Measurements from ENCODE around the gene GALNTL6. TPM values are rescaled to one million over a fixed set of nuclear protein-coding genes. Genes with fewer than 3 reads are reported as not detected.

GALNTL6 gene
- total RNA-seq, 1 experiment from 2014 or later, result not detected

- DNase-seq (ENCODE audit: low spot score), result no peak
Observed at GRCh38 chr4:172546782-172547181, 733.6 kb downstream of the GALNTL6 start.

GRCh38 chr4:172547724-172548123 is 734.5 kb downstream of the GALNTL6 start:
- DNase-seq (ENCODE audit: low spot score), result no peak

GRCh38 chr4:172553216-172553615 is 740.0 kb downstream of the GALNTL6 start:
- no peak for DNase-seq (ENCODE audit: low spot score)

- no peak for DNase-seq (ENCODE audit: low spot score)
Observed at GRCh38 chr4:172554588-172554987, 741.4 kb downstream of the GALNTL6 start.

GRCh38 chr4:172555725-172556124 is 742.5 kb downstream of the GALNTL6 start:
- no peak for DNase-seq (ENCODE audit: low spot score)

- no peak for DNase-seq (ENCODE audit: low spot score)
Observed at GRCh38 chr4:172573899-172574298, 760.7 kb downstream of the GALNTL6 start.

- DNase-seq (ENCODE audit: low spot score), result no peak
Observed at GRCh38 chr4:172578712-172579111, 765.5 kb downstream of the GALNTL6 start.

- DNase-seq (ENCODE audit: low spot score), result no peak
Observed at GRCh38 chr4:172584816-172585215, 771.6 kb downstream of the GALNTL6 start.

- no peak for DNase-seq (ENCODE audit: low spot score)
Observed at GRCh38 chr4:172596206-172596605, 783.0 kb downstream of the GALNTL6 start.

- no peak for DNase-seq (ENCODE audit: low spot score)
Observed at GRCh38 chr4:172599554-172599953, 786.4 kb downstream of the GALNTL6 start.

GRCh38 chr4:172601195-172601594 is 788.0 kb downstream of the GALNTL6 start:
- no peak for DNase-seq (ENCODE audit: low spot score)

- DNase-seq (ENCODE audit: low spot score), result no peak
Observed at GRCh38 chr4:172619218-172619617, 806.0 kb downstream of the GALNTL6 start.

- DNase-seq (ENCODE audit: low spot score), result no peak
Observed at GRCh38 chr4:172619798-172620197, 806.6 kb downstream of the GALNTL6 start.

- peak; percentile 8 for DNase-seq (ENCODE audit: low spot score)
Observed at GRCh38 chr4:172628263-172628662, 815.1 kb downstream of the GALNTL6 start.

GRCh38 chr4:172630280-172630679 is 817.1 kb downstream of the GALNTL6 start:
- DNase-seq (ENCODE audit: low spot score), result no peak

GRCh38 chr4:172631832-172632231 is 818.6 kb downstream of the GALNTL6 start:
- no peak for DNase-seq (ENCODE audit: low spot score)

GRCh38 chr4:172648471-172648870 is 835.3 kb downstream of the GALNTL6 start:
- no peak for DNase-seq (ENCODE audit: low spot score)

- DNase-seq (ENCODE audit: low spot score), result no peak
Observed at GRCh38 chr4:172649143-172649542, 835.9 kb downstream of the GALNTL6 start.

- no peak for DNase-seq (ENCODE audit: low spot score)
Observed at GRCh38 chr4:172650758-172651530, 837.7 kb downstream of the GALNTL6 start.

- no peak for DNase-seq (ENCODE audit: low spot score)
Observed at GRCh38 chr4:172651961-172652360, 838.8 kb downstream of the GALNTL6 start.

- DNase-seq (ENCODE audit: low spot score), result no peak
Observed at GRCh38 chr4:172652369-172652768, 839.2 kb downstream of the GALNTL6 start.

- DNase-seq (ENCODE audit: low spot score), result no peak
Observed at GRCh38 chr4:172653676-172654075, 840.5 kb downstream of the GALNTL6 start.

- DNase-seq (ENCODE audit: low spot score), result no peak
Observed at GRCh38 chr4:172654457-172654856, 841.3 kb downstream of the GALNTL6 start.

- no peak for DNase-seq (ENCODE audit: low spot score)
Observed at GRCh38 chr4:172656055-172656454, 842.9 kb downstream of the GALNTL6 start.
